GM21825 (cell line): ENCODE results near the gene ABO.
"Not testable (repeated sequence)": the region's sequence is repeated elsewhere in the genome, so short reads cannot be mapped to it uniquely, and the experiment has no call there.

ENCODE experiments used
- ATAC-seq: cut with Tn5 transposase; IDR thresholded peaks from one replicate; pipeline ENCODE4 v1.9.1; 2021; ENCODE audit warnings: mild to moderate bottlenecking, moderate library complexity; ENCODE audit not compliant: unreplicated experiment

The ABO gene

GRCh38 chr9:133264235-133264764, 10.7 kb downstream of the ABO start:
- ATAC-seq = no peak

GRCh38 chr9:133263557-133263956, 11.4 kb downstream of the ABO start:
- ATAC-seq = no peak

- ATAC-seq = no peak
These were observed 12.8 kb downstream of the ABO start for GRCh38 chr9:133262226-133262625.

- ATAC-seq = no peak
These were observed 13.3 kb downstream of the ABO start for GRCh38 chr9:133261753-133262120.

- ATAC-seq = no peak
These were observed 13.8 kb downstream of the ABO start for GRCh38 chr9:133261103-133261752.

- no peak for ATAC-seq
These were observed 14.5 kb downstream of the ABO start for GRCh38 chr9:133260334-133261102.

- no peak for ATAC-seq
These were observed 16.7 kb downstream of the ABO start for GRCh38 chr9:133258061-133259015.

GRCh38 chr9:133257465-133257956, 17.5 kb downstream of the ABO start:
- ATAC-seq = no peak

GRCh38 chr9:133256686-133257091, 18.3 kb downstream of the ABO start:
- no peak for ATAC-seq

GRCh38 chr9:133256136-133256461, 18.9 kb downstream of the ABO start:
- ATAC-seq = no peak

- no peak for ATAC-seq
These were observed 19.4 kb downstream of the ABO start for GRCh38 chr9:133255371-133256135.

- no peak for ATAC-seq
These were observed 20.5 kb downstream of the ABO start for GRCh38 chr9:133254471-133254870.

- ATAC-seq = no peak
These were observed 21.7 kb downstream of the ABO start for GRCh38 chr9:133253268-133253667.

- no peak for ATAC-seq
These were observed 22.5 kb downstream of the ABO start for GRCh38 chr9:133252301-133253020.

- no peak for ATAC-seq
These were observed 23.2 kb downstream of the ABO start for GRCh38 chr9:133251773-133252172.

- not testable (repeated sequence) for ATAC-seq
These were observed 23.8 kb downstream of the ABO start for GRCh38 chr9:133251221-133251620.

- no peak for ATAC-seq
These were observed 24.2 kb downstream of the ABO start for GRCh38 chr9:133250741-133251170.

GRCh38 chr9:133249337-133249736, 25.7 kb downstream of the ABO start:
- no peak for ATAC-seq

- no peak for ATAC-seq
These were observed 26.2 kb downstream of the ABO start for GRCh38 chr9:133248726-133249295.
